GM12872 (cell line): ENCODE data around the gene SLC35A5.

Experiments
- TF ChIP-seq, protein P1 (sequence below): IDR thresholded peaks from 3 replicates; pipeline ENCODE4 v1.5.1; 2011; ENCODE audit warnings: low read depth, mild to moderate bottlenecking, low read length, moderate library complexity; ENCODE audit not compliant: insufficient read depth

Gene SLC35A5, protein sequence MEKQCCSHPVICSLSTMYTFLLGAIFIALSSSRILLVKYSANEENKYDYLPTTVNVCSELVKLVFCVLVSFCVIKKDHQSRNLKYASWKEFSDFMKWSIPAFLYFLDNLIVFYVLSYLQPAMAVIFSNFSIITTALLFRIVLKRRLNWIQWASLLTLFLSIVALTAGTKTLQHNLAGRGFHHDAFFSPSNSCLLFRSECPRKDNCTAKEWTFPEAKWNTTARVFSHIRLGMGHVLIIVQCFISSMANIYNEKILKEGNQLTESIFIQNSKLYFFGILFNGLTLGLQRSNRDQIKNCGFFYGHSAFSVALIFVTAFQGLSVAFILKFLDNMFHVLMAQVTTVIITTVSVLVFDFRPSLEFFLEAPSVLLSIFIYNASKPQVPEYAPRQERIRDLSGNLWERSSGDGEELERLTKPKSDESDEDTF

DNA sequence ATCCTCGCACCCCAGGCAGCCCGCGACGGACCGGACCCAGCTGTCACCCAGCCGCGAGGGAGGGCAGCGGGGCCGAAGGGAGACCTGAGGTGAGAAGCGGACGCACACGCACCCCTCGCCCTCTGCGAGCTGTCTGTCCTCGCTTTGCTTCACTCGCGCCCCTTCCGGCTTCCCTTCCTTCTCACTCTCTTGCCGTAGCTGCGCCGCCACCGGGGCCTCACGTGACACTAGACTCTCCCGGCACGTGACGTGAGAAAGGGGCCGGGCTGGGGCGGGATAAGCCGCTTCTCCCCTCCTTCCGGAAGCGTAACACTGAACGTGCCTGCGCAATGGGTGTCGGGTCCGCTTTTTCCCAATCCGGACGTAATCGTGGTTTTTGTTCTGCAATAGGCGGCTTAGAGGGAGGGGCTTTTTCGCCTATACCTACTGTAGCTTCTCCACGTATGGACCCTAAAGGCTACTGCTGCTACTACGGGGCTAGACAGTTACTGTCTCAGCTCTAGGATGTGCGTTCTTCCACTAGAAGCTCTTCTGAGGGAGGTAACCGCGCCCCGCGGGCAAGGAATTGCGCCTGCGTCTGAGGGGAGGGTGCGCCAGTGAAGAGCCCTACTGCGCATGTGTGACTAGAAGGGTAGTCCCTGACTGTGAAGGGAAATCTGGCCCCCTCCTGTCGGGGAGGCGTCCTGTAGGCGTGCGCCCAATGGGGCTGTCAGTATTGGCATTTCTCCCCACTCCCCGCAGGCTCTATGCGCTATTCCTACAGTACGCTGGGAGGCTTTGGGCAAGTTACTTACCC is at the start of gene SLC35A5, which contains the start of gene ATG3:
Gene SLC35A5, plus strand, starts transcription at position 312 of the 796 bp plus-strand sequence. CDS start 1,359 bp downstream, outside the sequence.
Gene ATG3, minus strand, starts transcription at position 229 of the 796 bp plus-strand sequence. CDS start 434 bp downstream, outside the sequence.
- TF ChIP-seq, protein P1, sequence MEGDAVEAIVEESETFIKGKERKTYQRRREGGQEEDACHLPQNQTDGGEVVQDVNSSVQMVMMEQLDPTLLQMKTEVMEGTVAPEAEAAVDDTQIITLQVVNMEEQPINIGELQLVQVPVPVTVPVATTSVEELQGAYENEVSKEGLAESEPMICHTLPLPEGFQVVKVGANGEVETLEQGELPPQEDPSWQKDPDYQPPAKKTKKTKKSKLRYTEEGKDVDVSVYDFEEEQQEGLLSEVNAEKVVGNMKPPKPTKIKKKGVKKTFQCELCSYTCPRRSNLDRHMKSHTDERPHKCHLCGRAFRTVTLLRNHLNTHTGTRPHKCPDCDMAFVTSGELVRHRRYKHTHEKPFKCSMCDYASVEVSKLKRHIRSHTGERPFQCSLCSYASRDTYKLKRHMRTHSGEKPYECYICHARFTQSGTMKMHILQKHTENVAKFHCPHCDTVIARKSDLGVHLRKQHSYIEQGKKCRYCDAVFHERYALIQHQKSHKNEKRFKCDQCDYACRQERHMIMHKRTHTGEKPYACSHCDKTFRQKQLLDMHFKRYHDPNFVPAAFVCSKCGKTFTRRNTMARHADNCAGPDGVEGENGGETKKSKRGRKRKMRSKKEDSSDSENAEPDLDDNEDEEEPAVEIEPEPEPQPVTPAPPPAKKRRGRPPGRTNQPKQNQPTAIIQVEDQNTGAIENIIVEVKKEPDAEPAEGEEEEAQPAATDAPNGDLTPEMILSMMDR, result peak; percentile 26; the same call in 1 of the 3 replicates

DNA sequence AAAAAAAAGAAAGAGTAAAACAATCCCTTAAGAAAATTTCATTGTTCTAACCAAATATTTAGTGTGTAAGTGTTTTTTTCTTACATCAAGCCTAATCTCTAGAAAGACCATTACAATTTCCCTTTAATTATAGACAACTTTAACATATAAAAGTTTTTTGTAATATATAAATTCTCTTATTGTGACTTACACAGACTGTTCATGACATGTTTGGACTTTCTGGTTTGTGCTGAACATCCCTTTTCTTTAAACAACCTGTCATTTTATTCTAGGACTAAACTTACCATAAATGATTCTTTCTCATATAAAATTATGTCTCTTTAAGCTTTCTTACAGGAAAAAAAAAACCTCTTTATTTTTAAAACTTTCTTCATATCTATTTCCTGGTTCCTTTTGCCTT is 49.5 kb upstream of the SLC35A5 start:
- TF ChIP-seq, protein P1, result no peak

DNA sequence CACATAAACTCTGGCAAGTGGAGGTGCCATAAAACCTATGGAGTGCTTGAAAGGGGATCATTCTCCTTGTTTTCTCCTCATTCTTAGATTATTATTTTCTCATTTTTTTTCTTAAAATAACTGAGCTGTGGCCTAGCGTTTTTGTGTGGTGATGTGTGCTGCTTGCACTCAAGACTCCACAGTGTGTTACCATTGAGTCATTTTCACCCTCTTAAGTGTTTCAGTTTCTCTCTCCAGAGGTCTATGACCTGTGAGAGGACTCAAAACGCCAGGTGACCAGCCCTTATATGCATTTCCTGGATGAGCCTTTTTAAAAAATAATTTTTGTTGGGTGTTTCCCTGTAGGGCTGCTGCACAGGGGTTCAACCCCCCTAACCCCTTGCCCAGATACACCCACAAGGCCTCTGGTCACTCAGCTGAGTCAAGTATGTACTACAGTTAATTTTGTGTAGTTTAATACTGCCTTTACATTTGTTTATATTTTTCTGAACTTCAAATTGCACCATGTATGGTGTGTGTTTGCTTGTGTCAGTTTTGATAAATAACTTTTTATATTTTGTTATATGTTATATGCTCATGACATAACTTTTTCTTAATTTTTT is 47.2 kb upstream of the SLC35A5 start:
- TF ChIP-seq, protein P1, result no peak

DNA sequence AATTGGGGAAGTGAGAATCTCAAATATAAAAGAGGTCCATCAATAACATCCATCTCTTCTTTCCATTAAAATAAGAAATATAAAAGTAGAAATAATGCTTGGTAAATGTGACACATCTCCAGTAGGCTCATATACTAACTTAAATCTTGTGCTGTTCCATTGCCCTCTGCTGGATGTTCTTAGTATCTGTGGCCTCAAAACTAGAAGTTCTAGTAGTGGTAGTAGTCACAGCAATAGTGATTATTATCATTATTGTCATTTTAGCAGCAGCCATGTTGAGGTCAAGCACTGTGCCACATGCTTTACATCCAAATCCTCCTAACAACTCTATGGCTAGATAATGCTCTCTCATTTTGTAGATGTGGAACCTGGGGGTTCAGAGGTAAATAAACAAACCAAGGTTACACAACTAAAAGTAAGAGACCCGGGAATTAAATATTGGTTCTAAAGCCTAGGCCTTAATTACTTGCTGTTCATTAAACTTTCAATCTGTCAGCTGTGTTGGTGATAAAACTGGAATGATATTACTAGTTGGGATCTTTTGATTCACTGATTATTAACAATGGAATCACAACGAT is 42.3 kb upstream of the SLC35A5 start:
- TF ChIP-seq, protein P1, result peak; percentile 69

DNA sequence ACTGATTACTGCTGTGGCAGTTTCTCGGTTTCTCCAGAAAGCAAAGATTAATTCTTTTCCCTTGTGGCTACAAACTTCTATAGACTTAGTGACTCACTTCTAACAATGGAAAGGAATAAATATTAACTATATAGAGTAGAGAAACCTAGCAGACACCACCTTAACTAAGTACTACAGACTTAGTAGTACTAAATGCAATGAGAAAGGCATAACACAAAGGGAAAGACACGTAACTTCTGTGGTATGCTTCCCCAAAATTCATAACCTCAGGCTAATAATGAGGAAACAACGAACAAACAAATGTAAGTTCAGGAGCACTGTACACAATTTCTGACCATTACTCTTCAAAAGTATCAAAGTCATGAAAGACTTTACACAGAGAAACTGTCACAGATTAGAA is 31.3 kb upstream of the SLC35A5 start:
- TF ChIP-seq, protein P1, result no peak

DNA sequence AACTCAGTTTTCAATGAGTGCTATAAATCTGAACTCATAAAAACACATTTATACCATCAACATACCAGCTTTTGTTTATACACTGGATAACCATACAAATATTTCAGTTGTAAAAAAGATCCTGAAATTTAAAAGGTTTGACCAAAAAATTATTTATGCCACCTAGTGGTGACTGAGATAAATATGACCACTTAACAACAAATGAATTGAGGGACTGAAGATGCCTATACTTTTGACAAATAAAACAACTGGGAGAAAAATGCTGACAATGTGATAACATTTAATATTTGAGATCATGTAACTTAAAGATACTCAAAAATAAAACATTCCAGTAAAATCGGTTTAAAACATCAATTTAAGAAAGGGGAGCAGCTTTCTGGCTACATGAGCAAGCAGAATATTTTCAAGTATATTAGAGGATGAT is 30.5 kb upstream of the SLC35A5 start:
- TF ChIP-seq, protein P1, result peak; percentile 30; the same call in 2 of the 3 replicates
